ENCODE data around the gene PSMF1.

The PSMF1 gene

GRCh38 chr20:1164871-1165270 lies 46.5 kb downstream of the PSMF1 start:
- DNase-seq (ENCODE audit: low read depth) = no peak

- DNase-seq (ENCODE audit: low read depth) = no peak
Measured at GRCh38 chr20:1165521-1165920, 47.1 kb downstream of the PSMF1 start.

GRCh38 chr20:1165941-1166340 lies 47.5 kb downstream of the PSMF1 start:
- no peak for DNase-seq (ENCODE audit: low read depth)

GRCh38 chr20:1166948-1167720 lies 48.7 kb downstream of the PSMF1 start:
- DNase-seq (ENCODE audit: low read depth) = no peak

GRCh38 chr20:1169224-1169623 lies 50.8 kb downstream of the PSMF1 start:
- no peak for DNase-seq (ENCODE audit: low read depth)

- DNase-seq (ENCODE audit: low read depth) = no peak
Measured at GRCh38 chr20:1171461-1172093, 53.2 kb downstream of the PSMF1 start.

GRCh38 chr20:1173698-1174097 lies 55.3 kb downstream of the PSMF1 start:
- DNase-seq (ENCODE audit: low read depth) = no peak

- no peak for DNase-seq (ENCODE audit: low read depth)
Measured at GRCh38 chr20:1174787-1175186, 56.4 kb downstream of the PSMF1 start.

- DNase-seq (ENCODE audit: low read depth) = no peak
Measured at GRCh38 chr20:1177680-1178079, 59.3 kb downstream of the PSMF1 start.

GRCh38 chr20:1178103-1178502 lies 59.7 kb downstream of the PSMF1 start:
- no peak for DNase-seq (ENCODE audit: low read depth)

GRCh38 chr20:1178623-1179022 lies 60.2 kb downstream of the PSMF1 start:
- no peak for DNase-seq (ENCODE audit: low read depth)

- no peak for DNase-seq (ENCODE audit: low read depth)
Measured at GRCh38 chr20:1180949-1181348, 62.5 kb downstream of the PSMF1 start.

- no peak for DNase-seq (ENCODE audit: low read depth)
Measured at GRCh38 chr20:1182106-1182505, 63.7 kb downstream of the PSMF1 start.

- DNase-seq (ENCODE audit: low read depth) = no peak
Measured at GRCh38 chr20:1183153-1183552, 64.8 kb downstream of the PSMF1 start.

- no peak for DNase-seq (ENCODE audit: low read depth)
Measured at GRCh38 chr20:1184260-1184637, 65.8 kb downstream of the PSMF1 start.

GRCh38 chr20:1184638-1185315 lies 66.4 kb downstream of the PSMF1 start, which contains the start of gene TMEM74B:
TSS of gene TMEM74B (minus strand) at chr20:1184981. CDS start at chr20:1183801, 1,180 bp downstream.
- DNase-seq (ENCODE audit: low read depth) = no peak

GRCh38 chr20:1185316-1185741 lies 66.9 kb downstream of the PSMF1 start:
- DNase-seq (ENCODE audit: low read depth) = no peak

GRCh38 chr20:1185790-1186334 lies 67.5 kb downstream of the PSMF1 start:
- DNase-seq (ENCODE audit: low read depth) = no peak

- no peak for DNase-seq (ENCODE audit: low read depth)
Measured at GRCh38 chr20:1186367-1186991, 68.1 kb downstream of the PSMF1 start.

- DNase-seq (ENCODE audit: low read depth) = no peak
Measured at GRCh38 chr20:1187605-1188171, 69.3 kb downstream of the PSMF1 start.

- DNase-seq (ENCODE audit: low read depth) = no peak
Measured at GRCh38 chr20:1188347-1188746, 69.9 kb downstream of the PSMF1 start.

GRCh38 chr20:1189827-1190226 lies 71.4 kb downstream of the PSMF1 start:
- no peak for DNase-seq (ENCODE audit: low read depth)

Measured in stimulated activated CD4-positive, alpha-beta T cell treated with anti-CD3 and anti-CD28 coated beads, Interleukin-2, amount 100 ng/mL, for 4 hours (primary cell).